ENCODE results near the gene MAD2L1BP. TPM values are rescaled to one million over a fixed set of nuclear protein-coding genes. Genes with fewer than 3 reads are reported as not detected.

The MAD2L1BP gene
- total and polyA plus RNA-seq, 4 donors = 13.6 to 24.3 (median 16.4) TPM

Other genes starting within 250 kb of the MAD2L1BP start
- gene ABCC10, start 208.3 kb upstream of the MAD2L1BP start, total RNA-seq = 10 to 100 TPM; 19.5 to 30.5 TPM
- gene ABCC10, start 208.3 kb upstream of the MAD2L1BP start, polyA plus RNA-seq = 10 to 100 TPM in 1 of 2 donors, 1 to 10 TPM in 1; 1.4 to 35.1 TPM
- gene DLK2, start 180.3 kb upstream of the MAD2L1BP start, total RNA-seq = not detected
- gene DLK2, start 180.3 kb upstream of the MAD2L1BP start, polyA plus RNA-seq = not detected
- gene TJAP1, start 158.3 kb upstream of the MAD2L1BP start, total RNA-seq = 10 to 100 TPM; 30.6 to 35.5 TPM
- gene TJAP1, start 158.3 kb upstream of the MAD2L1BP start, polyA plus RNA-seq = 10 to 100 TPM in 1 of 2 donors, 1 to 10 TPM in 1; 6.3 to 38.7 TPM
- gene LRRC73, start 125.5 kb upstream of the MAD2L1BP start, total RNA-seq = under 1 TPM; 0.39 to 0.62 TPM
- gene LRRC73, start 125.5 kb upstream of the MAD2L1BP start, polyA plus RNA-seq = 1 to 10 TPM in 1 of 2 donors, under 1 TPM in 1; 0.50 to 1.6 TPM
- gene YIPF3, start 118.9 kb upstream of the MAD2L1BP start, total RNA-seq = 10 to 100 TPM; 64.5 to 78.5 TPM
- 100 to 1,000 TPM in 1 of 2 donors, 10 to 100 TPM in 1; 33.4 to 103 TPM for gene YIPF3, start 118.9 kb upstream of the MAD2L1BP start, polyA plus RNA-seq
- 10 to 100 TPM; 27.4 to 27.6 TPM for gene POLR1C, start 118.8 kb upstream of the MAD2L1BP start, total RNA-seq
- gene POLR1C, start 118.8 kb upstream of the MAD2L1BP start, polyA plus RNA-seq = 10 to 100 TPM; 11.0 to 16.5 TPM
- 10 to 100 TPM; 19.7 to 30.6 TPM for gene XPO5, start 59.8 kb upstream of the MAD2L1BP start, total RNA-seq
- gene XPO5, start 59.8 kb upstream of the MAD2L1BP start, polyA plus RNA-seq = 10 to 100 TPM in 1 of 2 donors, 1 to 10 TPM in 1; 2.6 to 13.7 TPM
- 10 to 100 TPM in 1 of 2 donors, 1 to 10 TPM in 1; 8.3 to 15.2 TPM for gene POLH, start 59.7 kb upstream of the MAD2L1BP start, total RNA-seq
- gene POLH, start 59.7 kb upstream of the MAD2L1BP start, polyA plus RNA-seq = 1 to 10 TPM; 3.6 to 5.5 TPM
- gene GTPBP2, start 6.6 kb upstream of the MAD2L1BP start, total RNA-seq = 10 to 100 TPM; 60.3 to 62.6 TPM
- gene GTPBP2, start 6.6 kb upstream of the MAD2L1BP start, polyA plus RNA-seq = 10 to 100 TPM; 22.9 to 62.8 TPM
- under 1 TPM; 0.23 to 0.75 TPM for gene RSPH9, start 9.2 kb downstream of the MAD2L1BP start, total RNA-seq
- gene RSPH9, start 9.2 kb downstream of the MAD2L1BP start, polyA plus RNA-seq = under 1 TPM; 0.13 to 0.54 TPM
- gene MRPS18A, start 52.0 kb downstream of the MAD2L1BP start, total RNA-seq = 10 to 100 TPM; 26.1 to 26.5 TPM
- gene MRPS18A, start 52.0 kb downstream of the MAD2L1BP start, polyA plus RNA-seq = 10 to 100 TPM; 41.8 to 50.2 TPM
- 100 to 1,000 TPM; 107 to 247 TPM for gene VEGFA, start 134.4 kb downstream of the MAD2L1BP start, total RNA-seq
- 1 to 10 TPM; 7.6 to 8.0 TPM for gene VEGFA, start 134.4 kb downstream of the MAD2L1BP start, polyA plus RNA-seq

All from aorta (tissue), 4 donors.